Stimulated activated naive CD4-positive, alpha-beta T cell (primary cell): Measurements from ENCODE around the gene HSPBP1.
A peak's percentile ranks its signal among the peaks of the same experiment; 100 is the strongest.

Experiments
- DNase-seq, 6 experiments: peaks; one replicate each; lab custom pipeline; 2025; lab: John Stamatoyannopoulos, UW

Gene HSPBP1

GRCh38 chr19:55255618-55256423 lies 24.1 kb downstream of the HSPBP1 start:
- peak in 5 of 6 experiments; percentile 6 to 33 (median 27) for DNase-seq

- no peak for DNase-seq
Measured at GRCh38 chr19:55254625-55254977, 25.3 kb downstream of the HSPBP1 start.

- peak; percentile 47 to 84 (median 69) for DNase-seq
Measured at GRCh38 chr19:55253842-55254624, 25.9 kb downstream of the HSPBP1 start.

GRCh38 chr19:55252760-55253663 lies 26.9 kb downstream of the HSPBP1 start:
- no peak for DNase-seq

- DNase-seq: peak in 2 of 6 experiments; percentile 4 to 15
Measured at GRCh38 chr19:55251341-55252081, 28.4 kb downstream of the HSPBP1 start.

GRCh38 chr19:55250262-55251036 lies 29.5 kb downstream of the HSPBP1 start:
- DNase-seq: no peak

- DNase-seq: no peak
Measured at GRCh38 chr19:55249841-55250240, 30.1 kb downstream of the HSPBP1 start.

GRCh38 chr19:55248704-55249103 lies 31.2 kb downstream of the HSPBP1 start:
- DNase-seq: no peak

GRCh38 chr19:55248166-55248675 lies 31.7 kb downstream of the HSPBP1 start:
- DNase-seq: no peak

- DNase-seq: no peak
Measured at GRCh38 chr19:55247621-55248099, 32.2 kb downstream of the HSPBP1 start.

- DNase-seq: no peak
Measured at GRCh38 chr19:55246462-55247451, 33.2 kb downstream of the HSPBP1 start.

GRCh38 chr19:55245236-55245904 lies 34.5 kb downstream of the HSPBP1 start:
- no peak for DNase-seq

GRCh38 chr19:55244004-55244680 lies 35.8 kb downstream of the HSPBP1 start:
- no peak for DNase-seq

- no peak for DNase-seq
Measured at GRCh38 chr19:55242517-55242916, 37.4 kb downstream of the HSPBP1 start.

GRCh38 chr19:55241935-55242464 lies 37.9 kb downstream of the HSPBP1 start:
- no peak for DNase-seq

GRCh38 chr19:55241143-55241934 lies 38.6 kb downstream of the HSPBP1 start:
- no peak for DNase-seq

GRCh38 chr19:55240713-55241020 lies 39.2 kb downstream of the HSPBP1 start:
- no peak for DNase-seq
